Neural progenitor cell (in vitro differentiated cells): ENCODE results near the gene REXO1. TPM values are rescaled to one million over a fixed set of nuclear protein-coding genes. Genes with fewer than 3 reads are reported as not detected.

Experiments used
- DNase-seq: peaks from one replicate; pipeline ENCODE4 v3.0.0-alpha.2; 2016; ENCODE audit warnings: low spot score
- H2AFZ ChIP-seq: fragments of 200-600 bp; sonication (generic); replicated peaks from 2 replicates; pipeline ENCODE4 v1.6.1; 2016; ENCODE audit warnings: antibody characterized with exemption
- H3F3A ChIP-seq: fragments of 200-600 bp; sonication (generic); 2 replicates; pipeline ENCODE4 v1.6.1; 2016; ENCODE audit warnings: antibody characterized with exemption, low read depth
- H3K27ac ChIP-seq: fragments of 200-600 bp; sonication (generic); 2 replicates; pipeline ENCODE4 v1.5.1; 2016; ENCODE audit warnings: mild to moderate bottlenecking
- H3K27me3 ChIP-seq: fragments of 200-600 bp; sonication (generic); 2 replicates; pipeline ENCODE4 v1.6.1; 2016; ENCODE audit warnings: mild to moderate bottlenecking, moderate library complexity
- H3K36me3 ChIP-seq: fragments of 200-600 bp; sonication (generic); 2 replicates; pipeline ENCODE4 v1.5.1; 2016
- H3K4me1 ChIP-seq: fragments of 200-600 bp; sonication (generic); 2 replicates; pipeline ENCODE4 v1.6.1; 2016; ENCODE audit warnings: mixed run types
- H3K4me2 ChIP-seq: fragments of 200-600 bp; sonication (generic); 2 replicates; pipeline ENCODE4 v1.6.1; 2016
- H3K4me3 ChIP-seq: fragments of 200-600 bp; sonication (generic); 2 replicates; pipeline ENCODE4 v1.5.1; 2016
- H3K79me2 ChIP-seq: fragments of 200-600 bp; sonication (generic); 2 replicates; pipeline ENCODE4 v1.6.1; 2016; ENCODE audit warnings: low read depth
- H3K9ac ChIP-seq: fragments of 200-600 bp; sonication (generic); 2 replicates; pipeline ENCODE4 v1.6.1; 2016
- H3K9me3 ChIP-seq: fragments of 200-600 bp; sonication (generic); 2 replicates; pipeline ENCODE4 v1.5.1; 2016; ENCODE audit warnings: low read depth
- H4K20me1 ChIP-seq: fragments of 200-600 bp; sonication (generic); 2 replicates; pipeline ENCODE4 v1.6.1; 2016; ENCODE audit warnings: low read depth
- H3K27ac Mint-ChIP-seq: 3 replicates; pipeline ENCODE4 v1.8.0; 2021; ENCODE audit warnings: mixed read lengths
- H3K27me3 Mint-ChIP-seq: 2 replicates; pipeline ENCODE4 v1.8.0; 2022; ENCODE audit warnings: low read depth, mild to moderate bottlenecking, inconsistent platforms, moderate library complexity, mixed read lengths; ENCODE audit not compliant: insufficient read depth
- H3K36me3 Mint-ChIP-seq: 3 replicates; pipeline ENCODE4 v1.8.0; 2021; ENCODE audit warnings: mixed read lengths
- H3K4me1 Mint-ChIP-seq: 3 replicates; pipeline ENCODE4 v1.8.0; 2021; ENCODE audit warnings: mixed read lengths
- H3K4me3 Mint-ChIP-seq: 3 replicates; pipeline ENCODE4 v1.8.0; 2021; ENCODE audit warnings: mild to moderate bottlenecking, moderate library complexity, mixed read lengths
- H3K9me3 Mint-ChIP-seq: 3 replicates; pipeline ENCODE4 v1.8.0; 2020; ENCODE audit warnings: mixed read lengths
- CTCF ChIP-seq: fragments of 200-600 bp; sonication (generic); IDR thresholded peaks from 2 replicates; pipeline ENCODE4 v1.5.1; 2017; ENCODE audit warnings: antibody characterized with exemption, mild to moderate bottlenecking
- EZH2 ChIP-seq: fragments of 200-600 bp; sonication (generic); IDR thresholded peaks from 2 replicates; pipeline ENCODE4 v1.6.1; 2017; ENCODE audit warnings: antibody characterized with exemption, mild to moderate bottlenecking, moderate library complexity
- EZH2phosphoT487 ChIP-seq: fragments of 200-600 bp; sonication (generic); IDR thresholded peaks from 2 replicates; pipeline ENCODE4 v1.6.1; 2017; ENCODE audit warnings: antibody characterized with exemption
- total RNA-seq: library from RNA; depleted of rRNA; stranded (reverse); fragments of >200 nt; gene quantifications from 2 replicates; pipeline ENCODE4 v1.2.3, GENCODE V29; 2015; ENCODE audit warnings: low replicate concordance

Gene REXO1
- total RNA-seq, 1 donor from 2014 or later, result 38.7 TPM

- no peaks in the 10 kb centered on the region for H3K36me3 ChIP-seq
- no peak overlapping the region for H3K4me2 ChIP-seq
- Mint-ChIP-seq H3K4me1 (peaks cover 32% of the 10 kb centered on the region), H3K27me3 (no peaks in the 10 kb centered on the region), H3K36me3 (no peaks in the 10 kb centered on the region), H3K27ac (no peak overlapping the region), H3K4me3 (no peak overlapping the region), H3K9me3 (no peaks in the 10 kb centered on the region)
- no peak overlapping the region for H2AFZ ChIP-seq
- no peak overlapping the region for H3K9ac ChIP-seq
- H3F3A ChIP-seq, result peaks cover 13% of the 10 kb centered on the region
- no peak overlapping the region for H3K4me3 ChIP-seq
- TF ChIP-seq CTCF, result no peak
- no peaks in the 10 kb centered on the region for H3K27me3 ChIP-seq
- H3K27ac ChIP-seq, result no peak overlapping the region
- H3K9me3 ChIP-seq, result no peaks in the 10 kb centered on the region
- peaks cover 85% of the 10 kb centered on the region for H3K79me2 ChIP-seq
- no peak for DNase-seq
- H4K20me1 ChIP-seq, result peaks cover 87% of the 10 kb centered on the region
- H3K4me1 ChIP-seq, result peaks cover 13% of the 10 kb centered on the region
Measured at GRCh38 chr19:1844513-1845124, 3.7 kb downstream of the REXO1 start.

GRCh38 chr19:1843646-1844394 lies 4.5 kb downstream of the REXO1 start:
- Histone ChIP-seq H3K4me2 (no peak overlapping the region), H3K9me3 (no peaks in the 10 kb centered on the region), H3K36me3 (no peaks in the 10 kb centered on the region), H3K9ac (no peak overlapping the region), H4K20me1 (peaks cover 91% of the 10 kb centered on the region), H3K79me2 (peaks cover 93% of the 10 kb centered on the region), H3F3A (peaks cover 7% of the 10 kb centered on the region), H3K27ac (no peak overlapping the region), H2AFZ (no peak overlapping the region), H3K4me1 (peaks cover 13% of the 10 kb centered on the region), H3K4me3 (no peak overlapping the region), H3K27me3 (no peaks in the 10 kb centered on the region)
- no peaks in the 10 kb centered on the region for H3K9me3 Mint-ChIP-seq
- no peaks in the 10 kb centered on the region for H3K36me3 Mint-ChIP-seq
- H3K4me3 Mint-ChIP-seq, result no peak overlapping the region
- DNase-seq, result peak; percentile 38
- no peaks in the 10 kb centered on the region for H3K27me3 Mint-ChIP-seq
- TF ChIP-seq CTCF (peak; percentile 18), EZH2phosphoT487 (no peak)
- H3K27ac Mint-ChIP-seq, result no peak overlapping the region
- peaks cover 30% of the 10 kb centered on the region for H3K4me1 Mint-ChIP-seq

- Histone ChIP-seq H3K27ac (no peak overlapping the region), H2AFZ (no peak overlapping the region), H3K9ac (peak overlapping the region; percentile 32), H3K27me3 (no peaks in the 10 kb centered on the region), H3K4me2 (no peak overlapping the region), H4K20me1 (peaks cover 97% of the 10 kb centered on the region), H3K36me3 (no peaks in the 10 kb centered on the region), H3K79me2 (peaks cover 99% of the 10 kb centered on the region), H3F3A (peaks cover 6% of the 10 kb centered on the region), H3K9me3 (no peaks in the 10 kb centered on the region), H3K4me1 (peaks cover 13% of the 10 kb centered on the region), H3K4me3 (no peak overlapping the region)
- no peak for DNase-seq
- Mint-ChIP-seq H3K4me1 (peaks cover 29% of the 10 kb centered on the region), H3K27ac (no peak overlapping the region), H3K36me3 (no peaks in the 10 kb centered on the region), H3K4me3 (no peak overlapping the region), H3K9me3 (no peaks in the 10 kb centered on the region), H3K27me3 (no peaks in the 10 kb centered on the region)
- TF ChIP-seq CTCF (no peak), EZH2phosphoT487 (no peak), EZH2 (no peak)
Measured at GRCh38 chr19:1843116-1843515, 5.2 kb downstream of the REXO1 start.
